Femur (tissue), 1 donor: ENCODE measurements around the gene NKAIN4.
"Not testable (repeated sequence)": the region's sequence is repeated elsewhere in the genome, so short reads cannot be mapped to it uniquely, and the experiment has no call there.

Experiments
- DNase-seq: peaks from one replicate; pipeline ENCODE4 v3.0.0-alpha.2; 2017

NKAIN4 gene

GRCh38 chr20:63235399-63235983, 18.8 kb downstream of the NKAIN4 start, which contains the start of gene BIRC7:
Gene BIRC7, plus strand, starts transcription at chr20:63235905. Its CDS starts 192 bp downstream, at chr20:63236097.
- no peak for DNase-seq

GRCh38 chr20:63234693-63235398, 19.4 kb downstream of the NKAIN4 start:
- no peak for DNase-seq

GRCh38 chr20:63233924-63234323, 20.3 kb downstream of the NKAIN4 start:
- DNase-seq, result no peak

GRCh38 chr20:63233061-63233344, 21.3 kb downstream of the NKAIN4 start:
- no peak for DNase-seq

- no peak for DNase-seq
Measured at GRCh38 chr20:63232235-63233060, 21.8 kb downstream of the NKAIN4 start.

GRCh38 chr20:63230800-63231268, 23.4 kb downstream of the NKAIN4 start:
- peak; percentile 82 for DNase-seq

GRCh38 chr20:63228806-63229205, 25.5 kb downstream of the NKAIN4 start:
- DNase-seq, result no peak

- no peak for DNase-seq
Measured at GRCh38 chr20:63227260-63227659, 27.0 kb downstream of the NKAIN4 start.

GRCh38 chr20:63226042-63226943, 28.0 kb downstream of the NKAIN4 start:
- DNase-seq, result no peak

- no peak for DNase-seq
Measured at GRCh38 chr20:63225082-63225454, 29.2 kb downstream of the NKAIN4 start.

- peak; percentile 53 for DNase-seq
Measured at GRCh38 chr20:63224412-63225081, 29.7 kb downstream of the NKAIN4 start.

- no peak for DNase-seq
Measured at GRCh38 chr20:63223826-63224207, 30.4 kb downstream of the NKAIN4 start.

- no peak for DNase-seq
Measured at GRCh38 chr20:63223121-63223825, 31.0 kb downstream of the NKAIN4 start.

GRCh38 chr20:63222541-63222940, 31.7 kb downstream of the NKAIN4 start:
- no peak for DNase-seq

- not testable (repeated sequence) for DNase-seq
Measured at GRCh38 chr20:63221400-63222053, 32.7 kb downstream of the NKAIN4 start.

GRCh38 chr20:63220696-63221399, 33.4 kb downstream of the NKAIN4 start:
- DNase-seq, result no peak

- DNase-seq, result no peak
Measured at GRCh38 chr20:63219866-63220521, 34.3 kb downstream of the NKAIN4 start.

- no peak for DNase-seq
Measured at GRCh38 chr20:63219447-63219821, 34.8 kb downstream of the NKAIN4 start.

GRCh38 chr20:63218701-63219446, 35.4 kb downstream of the NKAIN4 start:
- no peak for DNase-seq
